ENCODE data around the gene ANO9. TPM values are rescaled to one million over a fixed set of nuclear protein-coding genes. Genes with fewer than 3 reads are reported as not detected.

ANO9 gene
- total and polyA plus RNA-seq, 9 donors: 0.12 to 11.4 (median 0.77) TPM

- intact Hi-C loops (cut with DNase I): no loop called here
- Histone ChIP-seq H3K27ac (no peak overlapping the region), H3K4me1 (ENCODE audit: insufficient read depth) (no peaks in the 10 kb centered on the region), H3K9me3 (no peaks in the 10 kb centered on the region), H3K36me3 (no peaks in the 10 kb centered on the region), H3K27me3 (no peaks in the 10 kb centered on the region), H3K4me3 (no peak overlapping the region)
- TF ChIP-seq CTCF (IDR thresholded peaks at IDR 0.05) (no peak), EP300 (IDR thresholded peaks at IDR 0.05) (no peak), POLR2A (IDR thresholded peaks at IDR 0.05) (no peak)
- no peak for DNase-seq
- 80 to 86% (median 84%) methylated on average over 14 to 22 of the region's 22 CpGs for WGBS, 3 donors
Observed at GRCh38 chr11:487571-488021, 45.8 kb upstream of the ANO9 start.

- WGBS, 3 donors: 94 to 97% (median 95%) methylated on average over 23 of the region's 23 CpGs
- Histone ChIP-seq H3K36me3 (no peaks in the 10 kb centered on the region), H3K27me3 (no peaks in the 10 kb centered on the region), H3K27ac (no peak overlapping the region), H3K9me3 (no peaks in the 10 kb centered on the region), H3K4me3 (no peak overlapping the region), H3K4me1 (ENCODE audit: insufficient read depth) (no peaks in the 10 kb centered on the region)
- TF ChIP-seq EP300 (IDR thresholded peaks at IDR 0.05): no peak
- TF ChIP-seq CTCF (IDR thresholded peaks at IDR 0.05): no peak
- TF ChIP-seq POLR2A (IDR thresholded peaks at IDR 0.05): no peak
- intact Hi-C loops (cut with DNase I): no loop called here
- no peak for DNase-seq
Observed at GRCh38 chr11:486189-486588, 44.4 kb upstream of the ANO9 start.

- H3K27ac ChIP-seq: no peak overlapping the region
Observed at GRCh38 chr11:484616-485015, 42.8 kb upstream of the ANO9 start.

GRCh38 chr11:479311-479710 lies 37.5 kb upstream of the ANO9 start:
- intact Hi-C loops (cut with DNase I): no loop called here
- DNase-seq: no peak
- H3K4me1 ChIP-seq (ENCODE audit: insufficient read depth): no peaks in the 10 kb centered on the region
- TF ChIP-seq POLR2A (IDR thresholded peaks at IDR 0.05) (no peak), CTCF (IDR thresholded peaks at IDR 0.05) (no peak), EP300 (IDR thresholded peaks at IDR 0.05) (no peak)
- H3K4me3 ChIP-seq: no peak overlapping the region
- no peaks in the 10 kb centered on the region for H3K9me3 ChIP-seq
- H3K27ac ChIP-seq: no peak overlapping the region
- H3K27me3 ChIP-seq: no peaks in the 10 kb centered on the region
- no peaks in the 10 kb centered on the region for H3K36me3 ChIP-seq
- WGBS, 3 donors: 92 to 96% (median 94%) methylated on average over 13 of the region's 13 CpGs

More at GRCh38 chr11:484616-485015, 42.8 kb upstream of the ANO9 start:
- H3K27me3 ChIP-seq: no peaks in the 10 kb centered on the region
- WGBS, 3 donors: 94 to 96% (median 95%) methylated on average over 38 of the region's 38 CpGs
- no peaks in the 10 kb centered on the region for H3K36me3 ChIP-seq
- DNase-seq: no peak
- no peak overlapping the region for H3K4me3 ChIP-seq
- no peak for TF ChIP-seq EP300 (IDR thresholded peaks at IDR 0.05)
- TF ChIP-seq CTCF (IDR thresholded peaks at IDR 0.05): no peak
- no peak for TF ChIP-seq POLR2A (IDR thresholded peaks at IDR 0.05)
- H3K4me1 ChIP-seq (ENCODE audit: insufficient read depth): no peaks in the 10 kb centered on the region
- intact Hi-C loops (cut with DNase I): no loop called here
- no peaks in the 10 kb centered on the region for H3K9me3 ChIP-seq
